ENCODE data around the gene SYNDIG1. TPM values are rescaled to one million over a fixed set of nuclear protein-coding genes. Genes with fewer than 3 reads are reported as not detected.

SYNDIG1 gene
- polyA plus RNA-seq = under 1 TPM in 1 of 2 donors, not detected in 1; 0.01 TPM

GRCh38 chr20:24469116-24469893 lies at the start of gene SYNDIG1:
TSS of gene SYNDIG1 (plus strand) at chr20:24469629. CDS start at chr20:24543098, 73,469 bp downstream.
- Histone ChIP-seq H3K9me3 (ENCODE audit: control insufficient read depth in 2 of 2, insufficient read depth in 1 of 2, low read depth in 1 of 2, low read length in 1 of 2) (peaks cover 0 to 3% of the 10 kb centered on the region in 2 donors), H3K27me3 (ENCODE audit: control insufficient read depth in 1 of 2, insufficient read depth in 2 of 2, low read length in 2 of 2) (peaks cover 0 to 21% of the 10 kb centered on the region in 2 donors), H3K27ac (ENCODE audit: low read depth in 2 of 2, low read length in 1 of 2) (no peak within 1 kb of the TSS), H3K4me3 (ENCODE audit: low read depth in 1 of 2, low read length in 2 of 2) (peak within 1 kb of the TSS; percentile 2 to 29), H3K36me3 (ENCODE audit: control insufficient read depth in 2 of 2, insufficient read depth in 2 of 2, low read length in 1 of 2) (no peaks in the 10 kb centered on the region), H3K4me1 (ENCODE audit: control insufficient read depth in 2 of 2, insufficient read depth in 2 of 2, low read length in 1 of 2) (peaks cover 9 to 11% of the 10 kb centered on the region in 2 donors)
- WGBS, 2 donors = 2% methylated on average over 71 to 91 of the region's 91 CpGs

GRCh38 chr20:24419786-24420185 lies 49.6 kb upstream of the SYNDIG1 start:
- H3K36me3 ChIP-seq (ENCODE audit: control insufficient read depth in 2 of 2, insufficient read depth in 2 of 2, low read length in 1 of 2) = no peaks in the 10 kb centered on the region
- peaks cover 5% of the 10 kb centered on the region in 2 donors for H3K9me3 ChIP-seq (ENCODE audit: control insufficient read depth in 2 of 2, insufficient read depth in 1 of 2, low read depth in 1 of 2, low read length in 1 of 2)
- H3K4me1 ChIP-seq (ENCODE audit: control insufficient read depth in 2 of 2, insufficient read depth in 2 of 2, low read length in 1 of 2) = no peaks in the 10 kb centered on the region
- WGBS, 2 donors = 66 to 85% methylated on average over 6 of the region's 6 CpGs
- no peaks in the 10 kb centered on the region for H3K27me3 ChIP-seq (ENCODE audit: control insufficient read depth in 1 of 2, insufficient read depth in 2 of 2, low read length in 2 of 2)
- no peak overlapping the region for H3K4me3 ChIP-seq (ENCODE audit: low read depth in 1 of 2, low read length in 2 of 2)
- no peak overlapping the region for H3K27ac ChIP-seq (ENCODE audit: low read depth in 2 of 2, low read length in 1 of 2)

GRCh38 chr20:24420567-24420966 lies 48.9 kb upstream of the SYNDIG1 start:
- Histone ChIP-seq H3K27ac (ENCODE audit: low read depth in 2 of 2, low read length in 1 of 2) (no peak overlapping the region), H3K36me3 (ENCODE audit: control insufficient read depth in 2 of 2, insufficient read depth in 2 of 2, low read length in 1 of 2) (no peaks in the 10 kb centered on the region), H3K4me3 (ENCODE audit: low read depth in 1 of 2, low read length in 2 of 2) (no peak overlapping the region), H3K27me3 (ENCODE audit: control insufficient read depth in 1 of 2, insufficient read depth in 2 of 2, low read length in 2 of 2) (no peaks in the 10 kb centered on the region), H3K9me3 (ENCODE audit: control insufficient read depth in 2 of 2, insufficient read depth in 1 of 2, low read depth in 1 of 2, low read length in 1 of 2) (peaks cover 5% of the 10 kb centered on the region in 2 donors), H3K4me1 (ENCODE audit: control insufficient read depth in 2 of 2, insufficient read depth in 2 of 2, low read length in 1 of 2) (no peaks in the 10 kb centered on the region)
- 79% methylated on average over 4 of the region's 4 CpGs for WGBS, 2 donors

GRCh38 chr20:24421071-24421470 lies 48.4 kb upstream of the SYNDIG1 start:
- Histone ChIP-seq H3K4me3 (ENCODE audit: low read depth in 1 of 2, low read length in 2 of 2) (no peak overlapping the region), H3K27ac (ENCODE audit: low read depth in 2 of 2, low read length in 1 of 2) (no peak overlapping the region), H3K36me3 (ENCODE audit: control insufficient read depth in 2 of 2, insufficient read depth in 2 of 2, low read length in 1 of 2) (no peaks in the 10 kb centered on the region), H3K4me1 (ENCODE audit: control insufficient read depth in 2 of 2, insufficient read depth in 2 of 2, low read length in 1 of 2) (no peaks in the 10 kb centered on the region), H3K27me3 (ENCODE audit: control insufficient read depth in 1 of 2, insufficient read depth in 2 of 2, low read length in 2 of 2) (no peaks in the 10 kb centered on the region), H3K9me3 (ENCODE audit: control insufficient read depth in 2 of 2, insufficient read depth in 1 of 2, low read depth in 1 of 2, low read length in 1 of 2) (peaks cover 5% of the 10 kb centered on the region in 2 donors)
- 75 to 80% methylated on average over 9 of the region's 9 CpGs for WGBS, 2 donors

GRCh38 chr20:24422091-24422760 lies 47.2 kb upstream of the SYNDIG1 start:
- WGBS, 2 donors = 90 to 92% methylated on average over 14 of the region's 14 CpGs
- Histone ChIP-seq H3K27ac (ENCODE audit: low read depth in 2 of 2, low read length in 1 of 2) (no peak overlapping the region), H3K36me3 (ENCODE audit: control insufficient read depth in 2 of 2, insufficient read depth in 2 of 2, low read length in 1 of 2) (no peaks in the 10 kb centered on the region), H3K4me3 (ENCODE audit: low read depth in 1 of 2, low read length in 2 of 2) (no peak overlapping the region), H3K27me3 (ENCODE audit: control insufficient read depth in 1 of 2, insufficient read depth in 2 of 2, low read length in 2 of 2) (no peaks in the 10 kb centered on the region), H3K4me1 (ENCODE audit: control insufficient read depth in 2 of 2, insufficient read depth in 2 of 2, low read length in 1 of 2) (no peaks in the 10 kb centered on the region), H3K9me3 (ENCODE audit: control insufficient read depth in 2 of 2, insufficient read depth in 1 of 2, low read depth in 1 of 2, low read length in 1 of 2) (no peaks in the 10 kb centered on the region)

GRCh38 chr20:24423390-24424313 lies 45.8 kb upstream of the SYNDIG1 start:
- Histone ChIP-seq H3K27ac (ENCODE audit: low read depth in 2 of 2, low read length in 1 of 2) (no peak overlapping the region), H3K4me1 (ENCODE audit: control insufficient read depth in 2 of 2, insufficient read depth in 2 of 2, low read length in 1 of 2) (no peaks in the 10 kb centered on the region), H3K4me3 (ENCODE audit: low read depth in 1 of 2, low read length in 2 of 2) (no peak overlapping the region), H3K36me3 (ENCODE audit: control insufficient read depth in 2 of 2, insufficient read depth in 2 of 2, low read length in 1 of 2) (no peaks in the 10 kb centered on the region), H3K27me3 (ENCODE audit: control insufficient read depth in 1 of 2, insufficient read depth in 2 of 2, low read length in 2 of 2) (no peaks in the 10 kb centered on the region), H3K9me3 (ENCODE audit: control insufficient read depth in 2 of 2, insufficient read depth in 1 of 2, low read depth in 1 of 2, low read length in 1 of 2) (no peaks in the 10 kb centered on the region)
- 58 to 69% methylated on average over 11 of the region's 11 CpGs for WGBS, 2 donors

GRCh38 chr20:24425523-24426135 lies 43.8 kb upstream of the SYNDIG1 start:
- WGBS, 2 donors = 71 to 75% methylated on average over 4 of the region's 4 CpGs
- H3K27ac ChIP-seq (ENCODE audit: low read depth in 2 of 2, low read length in 1 of 2) = no peak overlapping the region
- H3K9me3 ChIP-seq (ENCODE audit: control insufficient read depth in 2 of 2, insufficient read depth in 1 of 2, low read depth in 1 of 2, low read length in 1 of 2) = no peaks in the 10 kb centered on the region
- H3K4me3 ChIP-seq (ENCODE audit: low read depth in 1 of 2, low read length in 2 of 2) = no peak overlapping the region
- no peaks in the 10 kb centered on the region for H3K4me1 ChIP-seq (ENCODE audit: control insufficient read depth in 2 of 2, insufficient read depth in 2 of 2, low read length in 1 of 2)
- no peaks in the 10 kb centered on the region for H3K36me3 ChIP-seq (ENCODE audit: control insufficient read depth in 2 of 2, insufficient read depth in 2 of 2, low read length in 1 of 2)
- no peaks in the 10 kb centered on the region for H3K27me3 ChIP-seq (ENCODE audit: control insufficient read depth in 1 of 2, insufficient read depth in 2 of 2, low read length in 2 of 2)

- Histone ChIP-seq H3K36me3 (ENCODE audit: control insufficient read depth in 2 of 2, insufficient read depth in 2 of 2, low read length in 1 of 2) (no peaks in the 10 kb centered on the region), H3K4me1 (ENCODE audit: control insufficient read depth in 2 of 2, insufficient read depth in 2 of 2, low read length in 1 of 2) (no peaks in the 10 kb centered on the region), H3K27me3 (ENCODE audit: control insufficient read depth in 1 of 2, insufficient read depth in 2 of 2, low read length in 2 of 2) (no peaks in the 10 kb centered on the region), H3K9me3 (ENCODE audit: control insufficient read depth in 2 of 2, insufficient read depth in 1 of 2, low read depth in 1 of 2, low read length in 1 of 2) (no peaks in the 10 kb centered on the region), H3K4me3 (ENCODE audit: low read depth in 1 of 2, low read length in 2 of 2) (no peak overlapping the region), H3K27ac (ENCODE audit: low read depth in 2 of 2, low read length in 1 of 2) (no peak overlapping the region)
- 71 to 78% methylated on average over 6 of the region's 6 CpGs for WGBS, 2 donors
Measured at GRCh38 chr20:24431279-24432045, 38.0 kb upstream of the SYNDIG1 start.

Measured in esophagus (tissue), 2 donors.